GM19238 (cell line): ENCODE results near the gene ZFP36.
A peak's percentile ranks its signal among the peaks of the same experiment; 100 is the strongest.

Experiments used
- DNase-seq: peaks from one replicate; pipeline ENCODE4 v3.0.0; 2011; ENCODE audit warnings: low spot score; ENCODE audit not compliant: insufficient read length

ZFP36 gene

GRCh38 chr19:39405958-39406655 is 540 bp upstream of the ZFP36 start:
- DNase-seq = no peak

DNA sequence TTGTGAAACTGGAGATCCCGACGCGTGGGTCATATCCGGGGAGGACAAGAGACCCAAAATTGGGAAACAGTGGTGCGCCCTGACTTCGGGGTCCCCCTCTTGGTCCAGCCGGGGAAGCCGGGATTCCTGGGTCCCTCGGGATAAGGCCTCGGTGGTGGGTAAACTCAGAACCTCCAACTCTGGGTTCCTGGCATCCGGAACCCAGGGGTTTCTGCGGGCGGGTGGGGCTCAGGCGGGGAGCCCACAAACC is 688 bp downstream of the ZFP36 start:
- no peak for DNase-seq

- no peak for DNase-seq
Measured at GRCh38 chr19:39407660-39408391, 1.2 kb downstream of the ZFP36 start.

DNA sequence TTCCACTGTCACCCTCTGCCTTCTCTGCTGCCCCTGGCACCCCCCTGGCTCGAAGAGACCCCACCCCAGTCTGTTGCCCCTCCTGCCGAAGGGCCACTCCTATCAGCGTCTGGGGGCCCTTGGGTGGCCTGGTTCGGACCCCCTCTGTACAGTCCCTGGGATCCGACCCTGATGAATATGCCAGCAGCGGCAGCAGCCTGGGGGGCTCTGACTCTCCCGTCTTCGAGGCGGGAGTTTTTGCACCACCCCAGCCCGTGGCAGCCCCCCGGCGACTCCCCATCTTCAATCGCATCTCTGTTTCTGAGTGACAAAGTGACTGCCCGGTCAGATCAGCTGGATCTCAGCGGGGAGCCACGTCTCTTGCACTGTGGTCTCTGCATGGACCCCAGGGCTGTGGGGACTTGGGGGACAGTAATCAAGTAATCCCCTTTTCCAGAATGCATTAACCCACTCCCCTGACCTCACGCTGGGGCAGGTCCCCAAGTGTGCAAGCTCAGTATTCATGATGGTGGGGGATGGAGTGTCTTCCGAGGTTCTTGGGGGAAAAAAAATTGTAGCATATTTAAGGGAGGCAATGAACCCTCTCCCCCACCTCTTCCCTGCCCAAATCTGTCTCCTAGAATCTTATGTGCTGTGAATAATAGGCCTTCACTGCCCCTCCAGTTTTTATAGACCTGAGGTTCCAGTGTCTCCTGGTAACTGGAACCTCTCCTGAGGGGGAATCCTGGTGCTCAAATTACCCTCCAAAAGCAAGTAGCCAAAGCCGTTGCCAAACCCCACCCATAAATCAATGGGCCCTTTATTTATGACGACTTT is 2.0 kb downstream of the ZFP36 start:
- no peak for DNase-seq

DNA sequence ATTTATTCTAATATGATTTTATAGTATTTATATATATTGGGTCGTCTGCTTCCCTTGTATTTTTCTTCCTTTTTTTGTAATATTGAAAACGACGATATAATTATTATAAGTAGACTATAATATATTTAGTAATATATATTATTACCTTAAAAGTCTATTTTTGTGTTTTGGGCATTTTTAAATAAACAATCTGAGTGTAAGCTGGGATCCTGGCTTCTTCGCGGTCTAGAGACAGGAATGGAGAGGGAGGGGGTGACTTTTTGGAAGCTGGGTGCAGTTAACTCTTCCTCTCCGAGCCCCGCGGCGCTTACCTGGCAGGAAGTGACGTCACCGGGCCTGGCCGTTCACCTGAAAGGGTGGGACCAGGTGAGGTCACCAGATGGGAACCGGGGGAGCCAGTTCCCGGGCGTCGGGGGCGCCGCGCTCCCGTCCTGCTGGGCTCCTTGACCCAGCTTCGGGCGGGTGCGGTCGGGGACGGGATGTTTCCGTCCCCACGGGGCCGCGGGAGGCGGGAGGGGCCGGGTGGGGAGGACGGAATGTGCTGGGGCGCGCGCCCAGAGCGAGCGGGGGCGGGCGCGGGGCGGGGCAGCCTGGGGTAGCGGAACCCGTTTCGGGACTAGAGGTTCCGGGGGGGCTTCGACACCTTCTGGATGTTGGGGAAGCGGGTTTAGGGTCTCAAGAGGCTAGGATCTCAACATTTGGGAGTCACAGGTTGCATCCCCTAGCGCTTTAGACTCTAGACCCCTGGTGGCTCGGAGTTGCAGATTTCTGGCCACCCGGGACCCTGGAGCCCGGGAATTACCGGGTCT is 2.8 kb downstream of the ZFP36 start:
- DNase-seq = no peak

GRCh38 chr19:39410017-39410830 is 3.6 kb downstream of the ZFP36 start:
- no peak for DNase-seq

GRCh38 chr19:39410831-39411080 is 4.1 kb downstream of the ZFP36 start:
- DNase-seq = no peak

GRCh38 chr19:39411081-39411831 is 4.6 kb downstream of the ZFP36 start:
- DNase-seq = no peak

DNA sequence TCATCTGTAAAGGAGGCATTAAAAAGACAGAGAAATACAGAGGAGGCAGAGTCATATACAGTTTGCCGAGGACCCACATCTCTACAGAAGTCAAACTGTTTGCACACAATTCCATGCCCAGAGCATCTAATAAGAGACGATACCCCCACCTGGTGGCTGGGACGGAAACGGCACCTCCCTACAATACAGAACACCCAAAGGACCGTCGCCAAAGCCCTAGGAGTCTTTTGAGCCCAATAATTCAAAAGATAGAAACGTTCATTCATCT is 5.1 kb downstream of the ZFP36 start:
- no peak for DNase-seq

- DNase-seq = peak; percentile 95
Measured at GRCh38 chr19:39412100-39412866, 5.6 kb downstream of the ZFP36 start, which contains the start of gene PLEKHG2. Gene PLEKHG2 (plus strand): TSS chr19:39412669. CDS start chr19:39414087, 1,418 bp downstream.

DNA sequence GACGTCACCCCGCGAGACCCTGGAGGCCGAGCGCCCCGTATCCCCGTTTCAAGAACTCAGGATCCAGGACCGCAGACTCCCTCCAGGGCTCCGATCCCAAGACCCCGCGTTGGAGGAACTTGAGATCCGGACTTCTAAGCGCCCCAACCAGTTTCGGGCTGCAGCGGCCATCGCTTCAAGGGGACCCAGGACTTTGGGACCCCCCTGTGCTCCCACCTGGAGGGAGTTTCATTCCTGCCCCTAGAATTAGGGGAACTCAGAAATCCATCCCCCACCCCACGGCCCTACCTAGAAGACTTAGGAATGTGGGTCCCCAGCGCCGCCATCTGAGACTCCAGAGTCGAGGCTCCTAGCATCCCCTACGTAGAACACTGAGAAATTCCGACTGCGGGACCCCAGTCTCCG is 6.2 kb downstream of the ZFP36 start:
- DNase-seq = no peak

GRCh38 chr19:39413272-39413910 is 6.7 kb downstream of the ZFP36 start:
- DNase-seq = no peak

- no peak for DNase-seq
Measured at GRCh38 chr19:39413911-39414608, 7.4 kb downstream of the ZFP36 start.

GRCh38 chr19:39415111-39416046 is 8.7 kb downstream of the ZFP36 start:
- DNase-seq = no peak

- no peak for DNase-seq
Measured at GRCh38 chr19:39416152-39417120, 9.8 kb downstream of the ZFP36 start.

GRCh38 chr19:39417463-39418181 is 11.0 kb downstream of the ZFP36 start:
- DNase-seq = no peak
